Activated gamma-delta T cell treated with anti-CD3 and anti-CD28 coated beads, Interleukin-2, amount 50 U/mL, for 16 hours (primary cell): ENCODE data around the gene PHLDB3.
"Not testable (repeated sequence)": the region's sequence is repeated elsewhere in the genome, so short reads cannot be mapped to it uniquely, and the experiment has no call there.

Experiments used
- DNase-seq: peaks from one replicate; pipeline ENCODE4 v3.0.0-alpha.2; 2020; ENCODE audit warnings: low read depth

PHLDB3 gene

DNA sequence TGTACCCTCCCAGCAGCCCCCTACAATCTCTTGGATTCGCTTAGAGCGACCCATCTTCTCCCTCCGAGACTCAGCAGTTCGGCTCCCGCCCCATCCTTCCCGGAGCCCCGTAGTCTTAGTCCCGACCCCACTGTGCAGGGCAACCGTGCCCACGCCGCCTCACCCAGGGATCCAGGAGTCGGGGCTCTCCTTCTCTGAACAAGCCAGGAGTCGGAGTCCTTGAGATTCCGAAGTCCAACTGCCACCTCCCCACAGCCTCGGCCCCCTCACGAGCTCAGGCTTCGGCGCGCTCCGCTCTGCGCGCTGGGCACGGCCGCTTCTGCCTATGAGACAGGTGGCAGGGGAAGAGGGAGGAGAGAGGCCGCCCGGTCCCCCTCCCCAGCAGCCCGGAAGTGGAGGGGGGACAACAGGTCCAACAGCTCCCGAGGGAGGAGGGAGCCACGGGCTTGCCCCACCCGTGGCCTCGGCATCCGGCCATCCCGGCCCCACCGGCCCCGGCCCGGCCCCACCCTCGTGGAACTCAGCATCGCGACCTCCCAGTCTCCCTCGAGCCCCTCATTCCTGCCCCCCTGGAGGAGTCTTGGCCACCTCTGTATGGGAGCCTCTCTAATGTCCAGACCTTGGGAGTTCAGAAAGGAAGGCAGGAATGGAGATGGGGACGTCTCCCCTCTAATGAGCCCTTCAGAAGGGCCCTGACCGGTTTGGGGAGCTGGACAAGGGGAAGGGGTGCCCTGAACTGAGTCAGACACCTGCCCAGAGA, at the start of gene PHLDB3:
TSS of gene PHLDB3 (minus strand) at position 321 of the 760 bp plus-strand sequence. CDS start 628 bp downstream, outside the sequence.
- no peak for DNase-seq

DNA sequence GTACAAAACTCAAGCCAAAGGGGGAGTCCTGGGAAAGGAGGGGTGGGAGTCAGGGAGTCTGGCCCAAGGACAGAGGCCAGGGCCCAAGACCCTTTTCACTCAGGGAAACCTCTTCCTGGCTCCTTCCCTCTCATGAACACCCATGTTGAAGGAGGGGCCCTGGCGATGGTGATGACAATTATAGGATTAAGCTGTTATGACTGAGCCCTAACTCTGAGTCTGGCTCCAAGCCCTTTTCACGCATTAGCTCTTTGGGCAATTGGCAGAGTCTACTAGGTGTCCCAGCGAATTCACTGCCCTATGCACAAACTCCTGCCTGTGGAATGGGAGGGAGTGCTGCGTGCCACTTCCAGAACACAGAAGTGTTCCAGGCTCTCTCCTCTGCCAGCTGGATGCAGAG, 49.1 kb upstream of the PHLDB3 start:
- DNase-seq: no peak

DNA sequence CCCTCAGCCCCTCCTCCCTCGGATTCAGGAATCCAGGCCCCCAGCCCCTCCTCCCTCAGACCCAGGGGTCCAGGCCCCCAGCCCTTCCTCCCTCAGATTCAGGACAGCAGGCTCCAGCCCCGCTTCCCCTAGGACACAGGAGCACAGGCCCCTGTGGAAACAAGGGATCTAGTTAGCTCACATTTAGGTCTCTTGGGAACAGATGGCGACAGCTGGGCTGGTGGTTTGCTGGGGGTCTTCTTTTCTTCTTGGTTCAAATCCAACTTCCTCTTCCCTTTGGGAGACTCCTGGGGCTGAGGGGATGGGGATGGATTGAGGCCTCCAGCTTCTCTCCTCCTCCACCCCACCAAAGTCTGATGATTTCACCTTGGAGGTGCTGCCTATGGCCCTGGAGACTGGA, 48.1 kb upstream of the PHLDB3 start:
- no peak for DNase-seq

DNA sequence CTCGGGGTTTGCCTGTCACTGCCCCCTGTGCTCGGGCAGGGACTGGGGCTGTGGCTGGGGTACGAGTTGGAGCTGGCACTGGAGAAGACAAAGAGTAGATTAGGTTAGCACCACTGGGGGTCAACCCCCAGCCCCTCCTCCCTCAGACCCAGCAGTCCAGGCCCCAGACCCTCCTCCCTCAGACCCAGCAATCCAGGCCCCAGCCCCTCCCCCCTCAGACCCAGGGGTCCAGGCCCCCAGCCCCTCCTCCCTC, 47.6 kb upstream of the PHLDB3 start:
- DNase-seq: no peak

DNA sequence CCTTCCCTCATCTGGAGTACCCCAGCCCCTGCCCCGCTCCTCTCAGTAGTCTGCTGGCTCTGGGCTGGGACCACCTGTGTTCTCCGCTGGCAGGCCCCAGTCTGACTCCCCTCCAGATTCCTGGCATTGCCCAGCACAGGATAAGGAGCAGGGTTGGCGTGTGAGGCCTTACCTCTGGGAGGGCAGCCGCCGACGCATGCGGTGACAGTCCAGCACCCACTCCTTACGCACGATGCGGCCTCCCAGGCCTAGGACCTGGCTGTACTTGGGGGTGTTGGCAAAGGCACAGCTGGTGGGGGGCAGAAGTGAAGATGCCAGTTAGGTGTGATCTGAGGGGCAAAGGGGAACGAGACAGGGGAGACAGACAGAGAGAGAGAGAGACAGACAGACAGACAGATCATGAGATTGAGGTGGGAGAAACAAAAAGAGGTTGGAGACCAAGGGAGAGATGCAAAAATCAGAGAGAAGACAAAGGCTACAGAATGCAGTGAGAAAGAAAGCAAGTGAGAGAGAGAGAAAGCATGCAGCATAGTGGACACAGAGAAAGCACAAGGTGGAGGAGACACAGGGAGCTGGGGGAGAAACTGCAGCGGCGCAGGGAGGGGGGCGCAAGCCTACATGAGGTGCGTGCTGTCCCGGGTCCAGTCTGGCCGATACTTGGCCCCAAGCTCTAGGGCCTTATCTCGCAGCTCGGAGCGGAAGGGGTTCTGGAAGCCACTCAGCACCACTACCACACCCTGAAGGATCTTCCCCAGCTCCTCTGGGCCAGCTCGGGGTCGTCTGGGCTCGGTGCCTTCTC, 47.1 kb upstream of the PHLDB3 start:
- no peak for DNase-seq

DNA sequence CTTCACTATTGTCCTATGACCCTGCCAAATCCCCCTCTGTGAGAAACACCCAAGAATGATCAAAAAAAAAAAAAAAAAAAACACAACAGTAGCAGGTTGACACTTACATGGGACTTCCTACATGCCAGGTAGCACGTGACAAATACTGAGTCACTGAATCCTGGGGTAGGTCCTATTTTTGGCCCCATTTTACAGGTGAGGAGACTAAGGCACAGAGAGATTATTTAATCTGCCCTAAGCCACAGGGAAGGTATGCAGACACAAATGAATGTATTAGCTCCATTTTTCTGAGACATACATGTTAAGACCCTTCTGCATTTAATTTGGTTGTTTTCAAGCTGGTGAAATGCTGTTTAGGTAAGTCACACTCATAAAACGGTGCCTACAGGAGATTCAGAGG, 44.2 kb upstream of the PHLDB3 start:
- DNase-seq: no peak

DNA sequence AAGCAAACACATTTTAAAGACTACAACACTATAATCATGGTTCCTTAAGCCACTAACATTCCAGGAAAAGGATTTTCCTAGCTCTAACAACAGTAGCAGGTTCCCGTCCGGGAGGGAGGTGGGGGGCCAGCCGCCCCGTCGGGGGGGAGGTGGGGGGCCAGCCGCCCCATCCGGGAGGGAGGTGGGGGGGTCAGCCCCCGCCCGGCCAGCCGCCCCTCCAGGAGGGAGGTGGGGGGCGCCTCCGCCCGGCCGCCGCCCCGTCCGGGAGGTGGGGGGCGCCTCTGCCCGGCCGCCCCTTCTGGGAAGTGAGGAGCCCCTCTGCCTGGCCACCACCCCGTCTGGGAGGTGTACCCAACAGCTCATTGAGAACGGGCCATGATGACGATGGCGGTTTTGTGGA, 43.4 kb upstream of the PHLDB3 start:
- not testable (repeated sequence) for DNase-seq

DNA sequence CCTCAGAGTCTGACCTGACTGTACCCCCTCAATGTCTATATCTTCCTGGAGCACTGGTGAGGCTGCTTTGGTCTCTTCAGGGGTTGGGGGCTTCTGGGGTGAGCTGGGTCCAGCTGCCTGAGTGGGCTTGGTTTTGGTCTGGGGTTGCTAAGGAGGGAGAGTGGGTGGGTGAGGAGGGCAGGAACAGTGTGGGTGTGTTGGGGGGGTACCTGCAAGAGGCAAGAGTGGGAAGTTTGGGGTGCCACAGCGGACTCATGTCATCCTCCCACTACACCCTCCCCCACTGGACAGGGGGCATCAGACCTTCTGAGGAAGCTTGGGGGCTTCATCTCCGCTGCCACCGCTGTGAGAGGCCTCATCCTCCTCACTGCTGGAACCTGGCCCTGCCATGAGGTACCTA, 42.0 kb upstream of the PHLDB3 start:
- no peak for DNase-seq

DNA sequence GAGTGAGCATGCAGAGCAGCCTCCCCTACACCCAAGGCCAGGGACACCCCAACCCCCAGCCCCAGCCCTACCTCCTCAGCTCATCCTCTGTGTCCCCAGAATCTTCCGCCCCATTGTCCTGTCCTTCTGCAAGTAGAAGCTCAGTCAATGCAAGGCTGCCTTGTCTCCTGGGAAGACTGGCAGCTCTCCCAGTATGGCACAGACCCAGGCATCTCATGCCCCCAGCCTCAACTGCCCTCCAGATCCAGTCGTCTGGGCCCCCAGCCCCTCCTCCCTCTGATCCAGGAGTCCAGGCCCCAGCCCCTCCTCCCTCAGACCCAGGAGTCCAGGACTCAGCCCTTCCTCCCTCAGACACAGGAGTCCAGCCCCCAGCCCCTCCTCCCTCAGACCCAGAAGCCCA, 41.4 kb upstream of the PHLDB3 start:
- DNase-seq: no peak

DNA sequence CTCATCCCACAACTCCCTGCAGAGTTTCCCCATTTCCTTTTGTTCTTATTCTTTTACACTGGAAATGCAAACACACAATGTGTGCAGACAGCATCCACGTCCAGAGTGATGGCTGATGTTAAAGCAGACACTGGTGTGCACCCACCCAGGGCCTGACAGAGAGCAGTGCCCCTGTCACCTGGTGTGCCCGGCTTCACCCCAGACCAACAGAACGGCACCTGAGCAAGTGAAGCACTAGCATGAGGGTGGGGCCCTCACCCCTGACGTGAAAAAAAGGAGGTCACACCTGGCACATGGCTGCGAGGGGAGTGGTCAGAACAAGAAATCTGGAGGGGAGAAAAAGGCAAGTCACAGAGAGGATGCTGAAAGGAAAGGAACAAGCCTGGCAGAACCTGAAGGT, 40.7 kb upstream of the PHLDB3 start:
- DNase-seq: no peak

DNA sequence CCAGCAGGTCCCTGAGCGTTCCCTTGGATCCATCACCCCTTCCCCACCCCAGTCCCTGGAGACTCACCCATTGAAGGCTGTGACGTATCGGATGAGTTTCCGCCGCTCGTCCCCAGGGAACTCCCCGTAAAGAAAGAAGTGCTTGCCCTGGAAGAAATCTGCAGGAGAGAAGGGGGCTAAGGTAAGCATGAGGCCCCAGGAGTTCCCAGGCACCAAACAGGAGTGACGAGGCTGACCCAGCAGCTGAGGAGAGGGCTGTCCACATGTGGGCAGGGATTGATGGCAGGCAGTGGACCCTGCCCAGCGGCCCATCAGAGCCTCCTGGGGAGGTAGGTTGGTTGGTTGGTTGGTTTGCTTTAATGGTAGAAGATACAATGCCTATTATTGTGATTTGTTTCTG, 39.5 kb upstream of the PHLDB3 start:
- DNase-seq: no peak

DNA sequence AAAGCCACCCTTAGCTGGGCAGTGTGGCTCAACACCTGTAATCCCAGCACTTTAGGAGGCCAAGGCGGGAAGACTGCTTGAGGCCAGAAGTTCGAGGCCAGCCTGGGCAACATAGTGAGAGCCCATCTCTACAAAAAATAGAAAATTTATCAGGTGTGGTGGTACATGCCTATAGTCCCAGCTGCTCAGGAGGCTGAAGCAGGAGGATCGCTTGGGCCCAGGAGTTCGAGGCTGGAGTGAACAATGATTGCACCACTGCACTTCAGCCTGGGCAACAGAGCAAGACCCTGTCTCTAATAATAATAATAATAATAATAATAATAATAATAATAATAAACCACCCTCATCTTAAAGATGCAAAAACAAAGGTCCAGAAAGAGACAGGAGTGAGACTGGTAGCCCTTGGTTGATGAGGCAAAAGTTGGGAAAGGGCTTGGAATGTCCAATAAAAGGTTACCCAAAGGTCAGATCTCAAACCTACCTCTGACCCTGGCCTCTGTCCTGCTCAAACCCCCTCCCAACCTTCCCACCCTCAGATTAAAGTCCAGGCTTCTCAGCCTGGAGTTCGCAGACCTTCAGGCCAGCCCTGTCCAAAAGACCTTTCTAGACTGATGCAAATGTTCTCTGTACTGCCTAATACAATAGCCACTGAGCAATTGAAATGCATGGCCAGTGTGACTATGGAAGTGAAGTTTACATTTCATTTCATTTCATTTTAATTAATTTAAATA, 37.5 kb upstream of the PHLDB3 start:
- no peak for DNase-seq

DNA sequence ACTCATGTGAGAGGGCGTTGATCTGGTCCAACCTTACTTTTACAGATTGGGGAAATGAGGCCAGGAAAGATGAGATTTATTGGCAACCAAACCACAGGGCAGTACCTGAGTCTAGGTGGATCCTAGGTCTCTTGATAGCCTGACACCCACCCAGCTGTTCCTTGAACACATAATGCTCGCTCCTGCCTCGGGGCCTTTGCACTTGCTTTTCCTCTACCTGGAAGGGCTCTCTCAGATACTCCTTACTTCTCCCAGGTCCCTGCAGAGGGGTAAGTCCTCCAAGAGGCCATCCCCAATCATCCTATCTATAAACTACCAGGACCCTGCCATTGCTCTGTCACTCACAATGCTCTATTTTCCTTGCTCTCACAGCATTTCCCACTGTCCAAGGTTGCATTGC, 35.8 kb upstream of the PHLDB3 start:
- DNase-seq: no peak

DNA sequence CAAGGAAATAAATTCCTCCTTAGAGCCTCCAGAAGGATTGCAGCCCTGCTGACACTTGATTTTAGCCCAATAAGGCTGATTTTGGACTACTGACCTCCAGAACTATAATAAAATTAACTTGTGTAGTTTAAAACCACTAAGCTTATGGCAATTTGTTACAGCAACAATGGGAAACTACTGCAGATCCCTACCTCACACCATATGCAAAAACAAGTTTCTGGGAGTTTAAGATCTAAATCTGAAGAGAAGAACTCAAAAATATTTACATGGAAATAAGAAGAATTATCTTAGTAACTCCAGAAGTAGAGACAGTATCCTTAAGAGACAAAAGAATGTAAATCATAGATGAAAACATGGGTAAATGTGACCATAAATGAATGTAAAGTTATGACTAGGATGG, 34.4 kb upstream of the PHLDB3 start:
- no peak for DNase-seq

DNA sequence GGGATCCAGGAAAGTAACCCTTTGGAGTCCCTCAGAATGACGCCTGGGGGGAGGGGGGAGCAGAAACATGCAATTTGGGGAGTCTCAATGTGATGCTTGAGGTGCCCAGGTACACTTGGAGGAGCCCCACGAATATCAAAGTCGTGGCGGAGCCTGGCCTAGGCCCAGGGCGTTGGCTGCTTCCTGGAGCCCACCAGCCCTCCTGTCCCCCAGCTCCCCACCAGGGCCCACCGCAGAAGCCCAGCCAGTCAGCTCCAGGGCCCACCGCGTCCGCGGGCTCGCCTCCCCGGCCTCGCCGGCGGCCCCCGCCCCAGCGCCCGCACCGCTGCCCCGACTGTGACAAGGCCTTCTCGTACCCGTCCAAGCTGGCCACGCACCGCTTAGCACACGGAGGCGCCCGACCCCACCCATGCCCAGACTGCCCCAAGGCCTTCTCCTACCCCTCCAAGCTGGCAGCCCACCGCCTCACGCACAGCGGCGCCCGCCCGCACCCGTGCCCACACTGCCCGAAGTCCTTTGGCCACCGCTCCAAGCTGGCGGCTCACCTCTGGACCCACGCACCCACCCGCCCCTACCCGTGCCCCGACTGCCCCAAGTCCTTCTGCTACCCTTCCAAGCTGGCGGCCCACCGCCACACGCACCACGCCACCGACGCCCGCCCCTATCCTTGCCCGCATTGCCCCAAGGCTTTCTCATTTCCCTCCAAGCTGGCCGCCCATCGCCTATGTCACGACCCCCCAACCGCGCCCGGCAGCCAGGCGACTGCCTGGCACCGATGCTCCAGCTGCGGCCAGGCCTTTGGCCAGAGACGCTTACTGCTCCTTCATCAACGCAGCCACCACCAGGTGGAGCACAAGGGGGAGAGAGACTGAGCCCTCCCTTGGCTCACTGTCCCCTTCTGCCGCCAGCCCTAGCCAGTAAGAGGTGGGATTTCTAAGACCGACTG, 30.5 kb upstream of the PHLDB3 start:
- peak; percentile 12 for DNase-seq

DNA sequence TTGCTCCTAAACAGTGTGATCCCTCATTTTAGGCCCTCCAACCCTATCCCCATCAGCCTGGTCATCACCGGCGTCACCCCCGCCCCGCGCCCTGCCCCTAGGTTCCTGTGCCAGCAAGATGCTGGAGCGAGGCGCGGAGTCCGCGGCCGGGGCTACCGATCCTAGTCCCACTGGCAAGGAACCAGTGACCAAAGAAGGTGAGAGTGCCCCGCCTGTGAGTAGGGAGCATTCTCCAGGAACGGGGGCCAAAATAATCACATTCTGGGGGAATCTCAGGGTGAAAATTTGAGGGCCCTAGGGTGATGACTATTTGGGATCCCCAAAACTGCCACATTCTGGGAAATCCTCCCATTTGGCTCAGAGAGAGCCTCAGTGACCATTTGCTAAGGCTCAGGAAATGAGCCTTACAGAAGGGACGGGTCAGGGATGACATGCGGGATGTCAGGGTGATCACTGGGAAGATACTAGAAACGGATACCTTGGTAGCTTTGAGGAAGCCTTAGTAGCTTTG, 29.8 kb upstream of the PHLDB3 start:
- no peak for DNase-seq

DNA sequence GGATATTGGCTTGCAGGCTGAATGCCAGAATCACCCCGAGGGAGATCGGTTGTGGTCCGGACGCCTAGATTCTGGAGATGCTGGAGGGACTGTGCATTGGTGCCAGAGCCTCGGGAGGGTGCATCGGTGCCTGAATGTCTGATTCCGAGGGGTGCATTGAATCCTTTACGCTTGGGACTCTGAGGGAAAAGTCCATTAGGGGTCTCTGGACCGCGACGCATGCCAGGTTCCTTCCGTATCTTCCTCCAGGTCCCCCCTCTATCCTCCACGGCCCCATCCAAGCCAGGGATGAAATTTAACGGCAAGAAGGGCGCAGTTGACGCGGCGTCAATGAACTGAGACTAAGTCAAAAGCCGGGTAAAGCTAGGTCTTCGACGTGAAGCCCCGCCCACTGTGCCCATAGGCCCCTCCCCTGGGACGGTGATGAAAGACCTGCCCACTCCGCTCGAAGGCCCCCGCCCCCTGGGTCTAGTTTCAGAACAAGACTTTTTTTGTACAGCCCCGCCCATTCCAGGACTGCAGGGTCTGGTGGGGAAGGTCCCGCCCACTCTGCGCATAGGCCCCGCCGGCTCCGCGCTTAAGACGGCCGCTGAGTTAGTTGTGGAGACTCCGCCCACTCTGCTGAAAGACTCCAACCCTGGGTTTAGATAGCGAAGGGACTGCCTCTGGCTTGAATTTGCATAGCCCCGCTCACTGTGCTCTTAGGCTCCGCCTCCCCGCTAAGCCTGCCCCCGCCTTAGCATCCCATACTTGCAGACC, 29.2 kb upstream of the PHLDB3 start:
- peak; percentile 91 for DNase-seq

DNA sequence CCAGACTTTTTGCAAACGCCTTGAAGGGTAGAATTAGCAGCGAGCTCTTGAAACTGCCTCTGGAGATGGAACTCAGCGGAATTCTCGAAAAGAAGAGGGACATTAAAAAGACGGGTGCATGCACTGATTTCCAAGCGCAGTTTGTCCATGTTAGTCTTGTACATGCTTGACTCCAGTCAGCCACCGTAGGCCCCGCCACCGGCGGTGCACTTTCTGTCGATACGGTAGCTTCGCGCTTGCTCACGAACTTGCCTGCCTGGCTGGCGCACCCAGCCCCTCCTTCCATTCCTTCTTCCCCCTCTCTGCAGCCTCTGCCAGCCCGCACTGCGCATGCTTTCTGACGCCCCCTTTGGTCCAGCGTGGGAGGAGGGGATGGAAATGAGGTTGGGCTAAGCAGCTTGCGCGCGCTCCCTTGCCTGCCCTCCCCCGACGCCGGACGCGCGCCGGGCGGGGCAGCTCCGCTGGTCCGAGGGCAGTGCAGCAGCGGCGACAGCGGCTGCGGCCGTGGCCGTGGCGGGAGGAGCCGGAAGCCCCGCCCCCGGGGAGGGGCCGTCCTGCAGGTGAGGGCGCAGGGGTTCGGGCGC, 28.5 kb upstream of the PHLDB3 start, which contains the start of gene ZNF575:
TSS of gene ZNF575 (plus strand) at position 227 of the 584 bp plus-strand sequence. CDS start 1,235 bp downstream, outside the sequence.
- DNase-seq: peak; percentile 75

DNA sequence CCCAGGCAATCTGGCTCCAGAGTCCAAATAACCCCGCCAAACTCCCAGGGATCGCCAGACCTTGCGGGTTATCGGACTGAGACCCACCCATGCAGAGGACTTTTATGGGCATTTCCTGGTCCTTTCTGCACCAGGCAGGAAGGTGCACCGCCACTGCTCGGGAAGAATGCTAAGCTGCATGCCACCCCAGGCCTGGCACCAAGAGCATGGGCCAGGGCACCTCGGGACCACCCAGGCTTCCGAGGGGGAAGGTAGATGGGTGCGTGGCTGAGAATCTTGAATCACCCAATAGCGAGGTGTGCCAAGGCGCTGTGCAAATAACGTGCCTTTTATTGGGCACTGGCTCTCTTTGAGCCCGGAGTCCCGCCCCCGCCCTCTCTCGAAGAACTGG, 28.0 kb upstream of the PHLDB3 start:
- no peak for DNase-seq

DNA sequence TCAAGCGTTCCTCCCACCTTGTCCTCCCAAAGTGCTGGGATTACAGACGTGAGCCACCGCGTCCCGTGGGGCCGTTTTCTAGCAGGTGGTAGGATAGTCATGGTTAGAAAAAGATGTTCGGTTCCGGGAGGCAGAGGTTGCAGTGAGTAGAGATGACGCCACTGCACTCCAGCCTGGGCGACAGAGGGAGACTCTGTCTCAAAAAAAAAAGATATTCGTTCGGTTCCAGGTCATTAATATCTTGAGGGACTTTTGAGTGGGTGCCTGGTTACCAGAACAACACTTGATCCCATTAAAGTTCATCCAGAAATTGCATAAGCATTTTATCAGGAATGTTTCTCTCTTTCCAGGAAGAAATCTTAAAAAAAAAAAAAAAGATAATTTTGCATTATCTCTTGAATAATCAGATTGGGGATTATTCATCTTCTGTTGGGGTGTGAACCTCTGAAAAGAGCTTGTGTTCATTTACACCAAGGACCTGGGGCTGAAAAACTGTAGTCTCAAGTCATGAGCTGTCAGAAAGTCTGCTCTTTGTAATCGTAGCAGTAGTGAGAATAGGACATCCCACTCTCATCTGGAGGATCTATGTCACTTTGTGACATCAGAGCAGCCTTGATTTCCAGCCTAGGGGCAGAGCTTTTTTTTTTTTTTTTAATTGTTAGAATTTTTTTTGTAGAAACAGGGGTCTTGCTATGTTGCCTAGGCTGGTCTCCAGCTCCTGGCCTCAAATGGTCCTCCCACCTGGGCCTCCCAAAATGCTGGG, 23.5 kb upstream of the PHLDB3 start:
- no peak for DNase-seq
